Measurements from ENCODE around the gene HNRNPA1.
"Not testable (repeated sequence)": the region's sequence is repeated elsewhere in the genome, so short reads cannot be mapped to it uniquely, and the experiment has no call there.

HNRNPA1 gene

DNA sequence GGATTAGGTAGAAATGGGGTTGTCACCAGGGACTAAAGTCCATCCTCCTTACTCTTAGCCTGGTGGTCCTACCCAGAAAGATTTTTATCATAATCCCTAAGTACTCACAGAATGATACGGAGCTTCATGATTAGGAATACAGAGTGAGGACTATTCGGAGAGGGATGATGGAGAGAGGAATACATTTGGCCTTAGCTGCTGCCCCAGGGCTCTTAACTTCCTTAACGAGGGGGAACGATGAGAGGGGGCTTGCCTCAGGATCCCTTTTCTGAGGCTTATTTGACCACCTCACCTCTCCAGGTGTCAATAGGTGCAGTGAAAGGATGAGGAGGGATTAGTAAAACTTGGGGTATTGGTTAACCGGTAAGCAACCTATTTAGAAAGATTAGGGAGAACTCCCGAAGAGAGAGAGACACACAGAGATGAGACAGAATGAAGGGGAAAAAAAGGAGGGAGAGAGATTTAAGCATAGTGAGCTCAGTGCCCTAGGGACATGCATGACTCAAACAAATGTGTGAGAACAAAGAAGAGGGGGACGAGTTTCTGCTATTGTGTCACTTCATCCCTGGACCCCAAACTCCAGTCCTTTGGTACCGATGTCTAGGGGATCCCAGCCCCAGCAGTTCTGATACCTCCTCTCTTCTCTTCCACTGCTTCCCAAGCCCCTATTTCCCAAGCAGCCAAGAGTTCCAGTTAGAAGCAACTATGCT, 19.1 kb downstream of the HNRNPA1 start:
- DNase-seq: no peak

DNA sequence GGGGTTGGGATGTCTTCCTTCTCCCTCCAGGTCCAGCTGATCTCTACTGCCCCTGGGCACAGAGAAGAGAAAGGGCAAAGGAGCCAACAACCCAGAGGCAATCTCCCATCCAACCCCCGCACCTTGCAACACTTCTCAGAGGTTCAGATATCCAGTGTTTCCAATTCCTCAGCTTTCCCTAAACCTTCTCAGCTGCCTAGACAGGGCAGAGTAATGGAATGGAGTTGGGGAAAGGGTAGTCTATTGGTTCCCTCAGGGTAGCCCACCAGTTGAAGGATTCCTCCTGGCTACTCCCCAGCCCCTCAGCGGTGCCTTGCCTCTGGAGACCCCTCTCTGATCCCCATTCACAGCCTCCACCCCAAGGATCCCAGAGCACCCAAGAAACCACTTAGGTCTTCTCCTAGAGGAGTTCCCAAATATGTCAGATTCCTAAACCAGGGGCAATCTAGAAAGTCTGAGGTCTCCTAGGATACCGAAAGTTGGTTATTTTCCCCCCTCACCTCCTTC, 19.8 kb downstream of the HNRNPA1 start:
- DNase-seq: no peak

GRCh38 chr12:54300732-54301427, 20.4 kb downstream of the HNRNPA1 start, which contains the start of gene NFE2:
Gene NFE2 (minus strand): TSS chr12:54301015. CDS start chr12:54295248, 5,767 bp downstream.
- no peak for DNase-seq

- DNase-seq: no peak
These were observed 21.0 kb downstream of the HNRNPA1 start for GRCh38 chr12:54301428-54302048.

- DNase-seq: no peak
These were observed 23.1 kb downstream of the HNRNPA1 start for GRCh38 chr12:54303640-54304039.

DNA sequence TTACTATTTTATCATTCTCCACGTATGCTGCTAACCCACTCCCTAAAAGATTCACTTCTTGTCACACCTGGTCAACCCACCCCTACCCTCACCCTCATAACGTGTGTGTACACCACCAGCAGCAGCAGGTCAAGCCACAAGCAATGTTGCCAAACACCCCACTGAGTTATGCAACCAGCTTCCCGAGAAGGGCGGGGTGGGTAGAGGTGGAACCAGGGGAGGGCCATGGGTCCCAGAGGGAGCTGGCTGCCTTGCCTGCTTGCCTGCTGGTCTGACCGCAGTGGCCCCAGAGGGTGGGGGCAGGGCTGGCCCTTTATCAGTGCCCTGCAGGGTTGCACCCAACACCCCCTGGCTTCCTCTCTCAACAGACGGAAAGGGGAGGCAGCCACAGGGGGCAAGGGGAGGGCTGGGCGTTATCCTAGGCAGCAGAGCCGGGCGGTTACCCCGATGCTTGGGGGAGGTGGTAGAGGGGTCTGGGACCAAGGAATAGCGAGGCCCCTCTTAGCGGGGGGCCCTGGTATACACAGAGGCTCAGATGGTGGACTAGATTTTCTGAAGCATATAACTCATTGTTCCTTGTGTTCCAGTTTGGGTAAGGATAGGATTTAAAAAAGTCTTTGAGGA, 23.8 kb downstream of the HNRNPA1 start:
- DNase-seq: no peak

DNA sequence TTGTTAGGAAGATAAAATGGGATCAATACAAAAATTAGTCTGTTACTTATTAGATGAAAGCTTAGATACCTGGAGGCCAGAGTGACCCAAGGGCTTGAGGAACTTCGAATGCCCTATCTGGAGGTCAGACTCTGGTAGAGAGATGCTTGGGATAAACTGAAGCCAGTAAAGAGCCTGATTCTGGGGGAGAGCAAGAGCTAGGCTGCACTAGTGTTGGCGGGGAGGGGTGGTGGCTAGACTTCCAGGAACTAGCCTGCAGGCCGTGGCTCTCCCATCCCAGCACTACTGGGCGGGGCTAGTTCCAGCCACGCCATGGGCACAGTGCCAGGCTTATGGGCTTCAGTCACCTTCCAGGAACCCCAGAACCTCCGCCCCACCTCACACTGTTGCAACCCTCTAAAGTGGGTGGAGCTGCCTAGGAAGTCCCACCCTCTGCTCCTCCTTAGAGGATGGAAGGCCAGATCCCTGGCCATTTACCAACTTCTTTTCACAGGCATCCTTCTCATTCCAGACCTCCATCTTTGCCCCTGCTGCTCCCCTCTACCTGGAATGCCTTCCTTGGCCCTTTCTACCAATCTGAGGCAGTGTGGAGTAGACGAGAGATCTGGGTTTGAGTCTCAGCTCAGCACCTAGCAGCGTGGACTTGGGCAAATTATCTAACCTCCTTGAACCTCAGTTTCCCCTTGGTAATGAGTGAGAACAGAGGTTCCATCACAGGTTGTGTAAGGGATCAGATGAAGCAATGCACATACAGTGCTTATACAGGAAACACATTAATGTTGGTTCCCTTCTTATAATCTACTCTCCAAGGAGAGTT, 26.6 kb downstream of the HNRNPA1 start:
- DNase-seq: no peak

GRCh38 chr12:54311051-54311450, 30.5 kb downstream of the HNRNPA1 start:
- no peak for DNase-seq

DNA sequence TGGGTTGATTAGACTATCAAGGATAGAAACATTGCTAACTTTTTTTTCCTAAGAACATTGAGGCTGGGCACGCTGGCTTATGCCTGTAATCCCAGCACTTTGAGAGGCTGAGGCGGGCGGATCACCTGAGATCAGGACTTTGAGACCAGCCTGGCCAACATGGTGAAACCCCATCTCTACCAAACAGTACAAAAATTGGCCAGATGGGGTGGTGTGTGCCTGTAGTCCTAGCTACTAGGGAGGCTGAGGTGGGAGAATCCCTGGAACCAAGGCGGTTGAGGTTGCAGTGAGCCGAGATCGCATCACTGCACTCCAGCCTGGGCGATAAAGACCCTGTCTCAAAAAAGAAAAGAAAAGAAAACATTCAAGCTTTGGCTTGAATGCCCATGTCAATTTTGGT, 31.8 kb downstream of the HNRNPA1 start:
- DNase-seq: not testable (repeated sequence)

DNA sequence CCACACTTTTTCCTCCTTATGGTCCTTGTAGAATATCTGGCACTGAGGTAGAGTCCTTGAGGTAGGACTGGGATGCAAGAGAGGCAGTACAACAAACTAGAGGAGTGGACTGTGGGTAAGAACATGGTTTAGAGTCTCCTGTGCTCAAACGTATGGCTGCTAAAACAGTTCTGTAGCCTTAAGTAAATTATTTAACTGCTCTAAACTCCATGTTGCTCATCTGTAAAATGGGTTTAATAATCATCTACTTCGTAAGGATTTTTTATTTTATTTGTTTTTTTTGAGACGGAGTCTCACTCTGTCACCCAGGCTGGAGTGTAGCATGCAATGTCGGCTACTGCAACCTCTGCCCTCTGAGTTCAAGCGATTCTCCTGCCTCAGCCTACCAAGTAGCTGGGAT, 40.8 kb downstream of the HNRNPA1 start:
- no peak for DNase-seq

DNA sequence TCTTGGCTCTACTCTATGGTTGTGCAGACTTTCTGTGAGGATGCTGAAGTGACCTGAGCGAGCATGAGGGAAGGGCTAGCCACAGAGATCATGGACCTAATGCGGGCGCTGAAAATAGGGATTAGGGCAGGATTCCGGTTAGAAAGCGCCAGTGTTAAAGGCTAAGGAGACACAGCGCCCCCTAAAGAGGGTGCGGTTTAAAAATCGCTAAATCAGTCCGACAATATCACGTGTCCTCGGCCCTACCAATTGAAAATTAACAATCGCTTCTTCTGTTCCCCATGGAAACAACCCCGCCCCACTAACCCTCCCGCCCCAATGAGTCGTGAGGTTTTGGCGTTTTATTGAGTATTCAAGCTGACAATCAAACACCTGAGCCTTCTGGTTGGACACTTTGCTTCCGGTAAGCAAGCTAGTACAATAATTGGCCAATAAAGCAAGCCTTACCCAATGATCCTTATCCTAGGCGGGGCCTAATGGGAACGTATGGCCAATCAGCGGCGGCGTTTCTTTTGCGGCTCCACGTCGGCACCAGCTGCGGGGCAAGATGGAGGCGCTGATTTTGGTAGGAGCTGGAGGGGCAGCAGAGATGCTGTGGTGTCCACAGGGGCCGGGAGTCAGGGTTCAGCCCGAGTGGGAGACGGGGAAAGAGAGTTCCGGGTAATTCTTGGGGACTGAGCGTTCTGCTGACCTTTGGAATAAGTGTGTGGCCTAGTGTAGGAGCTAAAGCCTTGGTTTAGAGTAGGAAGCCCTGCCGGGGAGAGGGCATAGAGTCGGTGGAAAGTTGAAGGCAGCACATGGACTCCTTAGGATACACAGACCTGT, 44.3 kb downstream of the HNRNPA1 start, which contains the start of gene COPZ1:
Gene COPZ1, plus strand, starts transcription at position 515 of the 825 bp plus-strand sequence. Its CDS starts 33 bp downstream, at position 548.
- peak; percentile 99 for DNase-seq

DNA sequence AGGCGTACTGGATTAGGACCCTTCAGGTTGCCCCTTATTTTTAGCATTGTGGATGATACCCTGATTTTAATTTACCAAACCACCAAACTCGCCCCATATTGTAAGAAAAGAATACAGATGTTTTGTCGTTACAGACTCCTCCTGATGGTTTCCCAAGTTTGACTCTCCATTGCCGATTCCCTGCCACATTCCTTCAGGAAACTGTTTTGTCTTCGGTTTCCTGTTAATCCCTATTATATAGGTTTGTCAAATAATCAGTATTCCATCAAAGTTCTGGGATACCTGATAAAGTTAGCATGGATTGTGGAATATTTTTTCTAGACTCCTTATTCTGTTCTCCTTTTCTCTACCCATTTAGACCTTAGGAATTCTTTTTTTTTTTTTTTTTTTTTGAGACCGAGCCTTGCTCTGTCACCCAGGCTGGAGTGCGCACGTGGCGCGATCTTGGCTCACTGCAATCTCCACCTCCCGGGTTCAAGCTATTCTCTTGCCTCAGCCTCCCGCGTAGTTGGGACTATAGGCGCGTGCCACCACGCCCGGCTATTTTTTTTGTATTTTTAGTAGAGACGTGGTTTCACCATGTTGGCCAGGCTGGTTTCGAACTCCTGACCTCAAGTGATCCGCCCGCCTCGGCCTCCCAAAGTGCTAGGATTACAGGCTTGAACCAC, 45.0 kb downstream of the HNRNPA1 start:
- DNase-seq: not testable (repeated sequence)

DNA sequence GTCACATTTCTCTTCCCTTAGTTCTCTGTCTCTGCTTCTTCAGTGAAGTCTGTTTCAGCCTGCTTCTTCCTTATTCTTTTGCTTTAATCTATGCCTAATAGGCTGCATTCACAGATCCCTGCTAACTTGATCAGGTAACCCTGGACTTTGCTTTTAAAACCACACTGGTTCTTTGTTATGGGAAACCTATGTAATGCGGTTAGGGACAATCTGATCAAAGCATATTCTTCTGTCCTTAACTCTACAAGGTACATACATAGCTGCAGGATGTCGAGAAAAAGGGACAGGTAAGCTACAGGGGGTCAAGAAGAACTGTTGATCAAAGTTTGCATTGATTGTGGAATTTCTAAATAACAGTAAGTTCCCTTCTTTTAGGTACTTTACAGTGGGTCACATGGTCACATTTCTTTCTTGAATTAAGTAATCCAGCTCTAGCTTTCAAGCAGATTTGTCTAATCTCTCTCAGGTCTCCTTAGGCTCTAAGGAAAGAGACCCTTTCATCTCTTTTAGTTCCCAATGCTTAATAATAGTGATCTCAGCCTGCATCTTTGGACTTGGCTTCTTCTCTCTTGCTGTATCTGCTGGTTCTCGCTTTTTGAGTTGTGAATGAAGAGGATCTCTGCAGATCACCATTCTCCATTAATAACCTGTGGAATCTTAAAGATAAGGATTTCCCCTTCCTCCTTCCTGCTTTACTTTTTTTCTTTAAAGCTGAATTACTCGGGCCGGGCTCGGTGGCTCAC, 48.2 kb downstream of the HNRNPA1 start:
- no peak for DNase-seq

DNA sequence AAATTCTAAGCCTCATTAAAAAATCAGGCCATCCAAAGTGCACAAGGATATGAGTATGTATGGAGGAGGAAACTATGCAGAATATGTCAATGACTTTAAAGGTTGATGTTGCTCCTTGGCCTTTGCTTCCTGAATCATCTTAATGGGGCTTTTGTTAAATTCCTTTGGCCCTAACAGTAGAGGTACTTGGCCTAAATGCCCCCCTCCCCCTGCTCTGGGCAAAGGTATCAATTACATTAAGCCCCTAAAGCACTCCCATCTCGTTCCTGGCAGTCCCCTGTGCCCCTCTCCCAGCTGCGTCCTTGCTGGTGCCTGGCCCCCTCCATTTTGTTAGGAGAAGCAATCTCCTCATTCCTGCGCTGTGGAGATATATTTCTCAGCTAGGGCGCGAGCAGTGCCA, 49.2 kb downstream of the HNRNPA1 start:
- no peak for DNase-seq

- no peak for DNase-seq
These were observed 49.9 kb downstream of the HNRNPA1 start for GRCh38 chr12:54330442-54330841.

- no peak for DNase-seq
These were observed 50.9 kb downstream of the HNRNPA1 start for GRCh38 chr12:54331461-54331860.

DNA sequence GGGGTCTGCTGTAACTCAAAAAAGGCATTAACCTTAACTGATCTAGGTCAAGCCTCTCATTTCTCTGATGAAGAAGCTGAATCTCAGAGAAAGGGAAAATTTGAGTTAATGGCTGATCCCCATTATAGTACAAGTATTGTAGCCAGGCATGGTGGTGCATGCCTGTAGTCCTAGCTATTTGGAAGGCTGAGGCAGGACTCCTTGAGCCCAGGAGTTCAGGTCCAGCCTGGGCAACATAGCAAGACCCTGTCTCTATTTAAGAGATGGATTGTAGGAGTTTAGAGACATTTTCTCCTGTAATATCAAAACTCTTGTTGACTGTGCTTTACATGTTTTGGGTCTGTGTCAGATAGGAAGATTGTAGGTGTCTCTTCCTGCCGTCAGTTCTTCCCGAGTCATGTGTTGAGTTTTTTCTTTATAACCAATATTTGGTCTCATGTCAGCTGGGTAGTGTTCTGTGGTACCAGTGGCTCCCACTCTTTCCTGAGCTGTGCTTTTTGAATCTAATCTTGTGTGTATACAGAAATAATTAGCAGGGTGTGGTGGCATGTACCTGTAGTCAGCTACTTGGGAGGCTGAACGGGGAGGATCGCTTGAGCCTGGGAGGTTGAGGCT, 53.0 kb downstream of the HNRNPA1 start:
- DNase-seq: no peak
